ENCODE data around the gene JAZF1.

DNA sequence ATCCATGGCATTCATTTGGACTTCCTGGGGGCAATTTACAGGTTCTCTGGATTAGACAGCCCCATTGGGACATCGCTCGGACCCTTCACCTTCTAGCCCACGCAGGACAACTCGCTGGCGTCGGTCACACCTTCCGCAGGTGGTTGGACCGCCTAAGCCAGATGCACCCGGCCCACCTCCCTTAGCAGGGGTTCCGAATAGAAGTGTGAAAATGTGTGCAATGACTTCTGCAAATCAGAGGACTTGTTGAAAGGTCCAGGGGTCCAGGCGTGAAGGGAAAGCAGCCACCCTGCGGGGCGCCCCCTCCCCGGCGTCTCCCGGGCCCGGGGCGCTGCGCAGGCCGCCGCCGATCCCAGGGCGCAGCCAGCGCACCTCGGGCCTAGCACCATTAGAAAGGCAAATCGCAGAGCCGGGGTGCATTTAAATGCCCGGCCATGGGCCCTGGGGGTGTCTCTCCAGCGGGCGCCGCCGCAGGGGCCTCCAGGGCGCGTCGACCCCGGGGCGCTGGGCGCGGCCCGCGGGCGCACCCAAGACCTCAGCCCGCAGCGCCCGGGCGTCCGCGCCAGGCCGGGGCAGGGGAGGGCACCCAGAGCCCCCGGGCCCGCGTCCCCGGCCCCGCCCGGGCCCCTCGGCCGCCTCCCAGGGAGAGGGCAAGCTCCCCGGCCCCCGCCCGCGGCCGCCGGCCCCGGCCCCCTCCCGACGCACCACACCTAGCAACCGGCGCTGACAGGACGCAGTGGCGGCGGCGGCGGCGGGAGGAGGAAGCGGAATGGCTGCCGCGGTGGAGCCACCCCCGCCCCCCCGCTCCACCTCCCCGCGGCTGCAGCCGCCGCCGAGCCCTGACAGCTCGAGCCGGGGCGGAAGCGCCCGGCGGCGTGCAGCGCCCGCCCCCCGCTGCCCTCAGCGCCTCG lies 1.2 kb downstream of the JAZF1 start:
- TF ChIP-seq, protein P1, sequence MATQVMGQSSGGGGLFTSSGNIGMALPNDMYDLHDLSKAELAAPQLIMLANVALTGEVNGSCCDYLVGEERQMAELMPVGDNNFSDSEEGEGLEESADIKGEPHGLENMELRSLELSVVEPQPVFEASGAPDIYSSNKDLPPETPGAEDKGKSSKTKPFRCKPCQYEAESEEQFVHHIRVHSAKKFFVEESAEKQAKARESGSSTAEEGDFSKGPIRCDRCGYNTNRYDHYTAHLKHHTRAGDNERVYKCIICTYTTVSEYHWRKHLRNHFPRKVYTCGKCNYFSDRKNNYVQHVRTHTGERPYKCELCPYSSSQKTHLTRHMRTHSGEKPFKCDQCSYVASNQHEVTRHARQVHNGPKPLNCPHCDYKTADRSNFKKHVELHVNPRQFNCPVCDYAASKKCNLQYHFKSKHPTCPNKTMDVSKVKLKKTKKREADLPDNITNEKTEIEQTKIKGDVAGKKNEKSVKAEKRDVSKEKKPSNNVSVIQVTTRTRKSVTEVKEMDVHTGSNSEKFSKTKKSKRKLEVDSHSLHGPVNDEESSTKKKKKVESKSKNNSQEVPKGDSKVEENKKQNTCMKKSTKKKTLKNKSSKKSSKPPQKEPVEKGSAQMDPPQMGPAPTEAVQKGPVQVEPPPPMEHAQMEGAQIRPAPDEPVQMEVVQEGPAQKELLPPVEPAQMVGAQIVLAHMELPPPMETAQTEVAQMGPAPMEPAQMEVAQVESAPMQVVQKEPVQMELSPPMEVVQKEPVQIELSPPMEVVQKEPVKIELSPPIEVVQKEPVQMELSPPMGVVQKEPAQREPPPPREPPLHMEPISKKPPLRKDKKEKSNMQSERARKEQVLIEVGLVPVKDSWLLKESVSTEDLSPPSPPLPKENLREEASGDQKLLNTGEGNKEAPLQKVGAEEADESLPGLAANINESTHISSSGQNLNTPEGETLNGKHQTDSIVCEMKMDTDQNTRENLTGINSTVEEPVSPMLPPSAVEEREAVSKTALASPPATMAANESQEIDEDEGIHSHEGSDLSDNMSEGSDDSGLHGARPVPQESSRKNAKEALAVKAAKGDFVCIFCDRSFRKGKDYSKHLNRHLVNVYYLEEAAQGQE (IDR thresholded peaks at IDR 0.05; ENCODE audit: insufficient read depth in 1 of 2, low read depth in 2 of 2, low read length in 2 of 2), result no peak
- TF ChIP-seq POLR2AphosphoS5 (IDR thresholded peaks at IDR 0.05; ENCODE audit: low read depth, low read length) (no peak), SIN3A (IDR thresholded peaks at IDR 0.05; ENCODE audit: borderline replicate concordance, insufficient read depth, low read length) (no peak), TAF1 (IDR thresholded peaks at IDR 0.05; ENCODE audit: borderline replicate concordance, insufficient read depth, low read length) (no peak)
